SK-N-MC (cell line): Measurements from ENCODE around the gene KLK14.

ENCODE experiments used
- EZH2 ChIP-seq: fragments of 200-600 bp; sonication (generic); IDR thresholded peaks from one replicate; pipeline ENCODE4 v1.6.1; 2017; ENCODE audit warnings: antibody characterized with exemption
- POLR2AphosphoS5 ChIP-seq: IDR thresholded peaks from 2 replicates; pipeline ENCODE4 v1.6.1; 2012; ENCODE audit warnings: mild to moderate bottlenecking, low read depth, low read length, borderline replicate concordance

DNA sequence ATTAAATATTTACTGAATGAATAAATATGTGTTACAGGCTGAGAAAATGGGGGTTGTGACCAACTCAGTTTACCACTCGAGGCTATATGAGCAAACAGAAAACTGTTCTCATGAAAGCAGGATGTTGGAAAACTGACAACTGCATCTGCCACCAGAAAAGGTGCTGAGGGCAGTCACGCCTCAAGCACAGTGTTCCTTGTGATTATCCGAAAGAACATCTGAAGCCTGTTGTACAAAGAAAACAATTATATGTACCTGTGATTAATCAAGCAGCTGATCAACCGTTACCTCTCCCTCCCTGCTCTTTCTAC is 11.6 kb downstream of the KLK14 start:
- TF ChIP-seq EZH2 (no peak), POLR2AphosphoS5 (no peak)
